D721Med (cell line): ENCODE data around the gene TEX19.
A peak's percentile ranks its signal among the peaks of the same experiment; 100 is the strongest.

ENCODE experiments used
- DNase-seq: peaks from one replicate; pipeline ENCODE4 v3.0.0; 2011; ENCODE audit warnings: low spot score; ENCODE audit not compliant: insufficient read length
- FAIRE-seq: peaks from 2 replicates; lab custom pipeline; 2011; peaks lifted over from hg19 to GRCh38; lab: Jason Lieb, UNC
- CTCF ChIP-seq: IDR thresholded peaks from 2 replicates; pipeline ENCODE4 v1.5.1; 2012; ENCODE audit warnings: mild to moderate bottlenecking, control low read depth; ENCODE audit not compliant: insufficient read depth; ENCODE audit errors: missing control alignments

Gene TEX19

GRCh38 chr17:82319619-82320062 lies 39.4 kb upstream of the TEX19 start:
- TF ChIP-seq CTCF: no peak
- FAIRE-seq (no peak), DNase-seq (no peak)

- TF ChIP-seq CTCF: no peak
- FAIRE-seq (no peak), DNase-seq (no peak)
These were observed 38.8 kb upstream of the TEX19 start for GRCh38 chr17:82320140-82320840.

- DNase-seq (peak; percentile 75), FAIRE-seq (no peak)
- TF ChIP-seq CTCF: peak; percentile 79
These were observed 37.8 kb upstream of the TEX19 start for GRCh38 chr17:82320956-82321927.

- FAIRE-seq (no peak), DNase-seq (no peak)
- no peak for TF ChIP-seq CTCF
These were observed 37.0 kb upstream of the TEX19 start for GRCh38 chr17:82321947-82322466.

- no peak for DNase-seq
- no peak for TF ChIP-seq CTCF
- no peak for FAIRE-seq
These were observed 36.3 kb upstream of the TEX19 start for GRCh38 chr17:82322526-82323453.

GRCh38 chr17:82323514-82324234 lies 35.4 kb upstream of the TEX19 start:
- no peak for FAIRE-seq
- no peak for DNase-seq
- TF ChIP-seq CTCF: no peak
